Activated T-helper 1 cell treated with Interleukin-2 at 50 U/mL for 16 hours (primary cell): ENCODE measurements around the gene SOCS7.

Experiments used
- DNase-seq: peaks from one replicate; pipeline ENCODE4 v3.0.0-alpha.2; 2020; ENCODE audit warnings: low read depth

SOCS7 gene

GRCh38 chr17:38338053-38338452 lies 13.6 kb upstream of the SOCS7 start:
- DNase-seq = no peak

- DNase-seq = no peak
Observed at GRCh38 chr17:38338535-38338934, 13.1 kb upstream of the SOCS7 start.

GRCh38 chr17:38339891-38340290 lies 11.8 kb upstream of the SOCS7 start:
- no peak for DNase-seq

GRCh38 chr17:38341035-38341721 lies 10.5 kb upstream of the SOCS7 start:
- no peak for DNase-seq

- DNase-seq = no peak
Observed at GRCh38 chr17:38342886-38343607, 8.6 kb upstream of the SOCS7 start.

GRCh38 chr17:38343608-38344419 lies 7.8 kb upstream of the SOCS7 start, which contains the start of gene GPR179:
TSS of gene GPR179 (minus strand) at chr17:38343956. CDS start at chr17:38343789, 167 bp downstream.
- DNase-seq = no peak

GRCh38 chr17:38344420-38344745 lies 7.3 kb upstream of the SOCS7 start:
- no peak for DNase-seq

GRCh38 chr17:38345743-38346142 lies 5.9 kb upstream of the SOCS7 start:
- DNase-seq = no peak

- DNase-seq = peak; percentile 66
Observed at GRCh38 chr17:38349097-38349730, 2.4 kb upstream of the SOCS7 start.

- DNase-seq = no peak
Observed at GRCh38 chr17:38350035-38350434, 1.6 kb upstream of the SOCS7 start.

GRCh38 chr17:38352245-38353085 lies 821 bp downstream of the SOCS7 start:
- DNase-seq = no peak

GRCh38 chr17:38353086-38353604 lies 1.5 kb downstream of the SOCS7 start:
- DNase-seq = no peak

- no peak for DNase-seq
Observed at GRCh38 chr17:38353668-38354067, 2.0 kb downstream of the SOCS7 start.

- DNase-seq = no peak
Observed at GRCh38 chr17:38354466-38354865, 2.8 kb downstream of the SOCS7 start.

- DNase-seq = no peak
Observed at GRCh38 chr17:38355251-38355650, 3.6 kb downstream of the SOCS7 start.

- no peak for DNase-seq
Observed at GRCh38 chr17:38357486-38358123, 6.0 kb downstream of the SOCS7 start.

- DNase-seq = no peak
Observed at GRCh38 chr17:38358586-38359513, 7.2 kb downstream of the SOCS7 start.

- no peak for DNase-seq
Observed at GRCh38 chr17:38361694-38362465, 10.2 kb downstream of the SOCS7 start.

GRCh38 chr17:38363016-38363415 lies 11.4 kb downstream of the SOCS7 start:
- no peak for DNase-seq
